GM12878 (cell line): ENCODE measurements around the gene TBCB. TPM values are rescaled to one million over a fixed set of nuclear protein-coding genes. Genes with fewer than 3 reads are reported as not detected.
A peak's percentile ranks its signal among the peaks of the same experiment; 100 is the strongest.

Experiments
- ATAC-seq: fragments of 200-7000 bp; cut with Tn5 transposase; 3 replicates; pipeline ENCODE4 v1.9.1; 2020; ENCODE audit warnings: mild to moderate bottlenecking, moderate library complexity
- BruUV-seq: library from RNA; stranded (reverse); fragments of 400-500 nt; replicated peaks from 2 replicates; lab custom pipeline; 2021; lab: Mats Ljungman, UMichigan
- CTCF ChIA-PET: fragments of 300-600 bp; sonication (Branson Sonifier 250); formaldehyde crosslinking; extraction: SDS; loops from one replicate; lab custom pipeline; 2021; ENCODE audit warnings: inconsistent platforms; lab: Yijun Ruan, JAX
- POLR2A ChIA-PET: fragments of 350-600 bp; formaldehyde crosslinking; extraction: SDS; loops from one replicate; lab custom pipeline; 2021; ENCODE audit warnings: inconsistent platforms; lab: Charles Lee
- RAD21 ChIA-PET: fragments of 300-600 bp; sonication (Branson Sonifier 250); formaldehyde crosslinking; loops from one replicate; lab custom pipeline; 2023; ENCODE audit warnings: antibody characterized with exemption; ENCODE audit not compliant: unreplicated experiment; lab: Charles Lee
- SMC1A ChIA-PET: fragments of 300-600 bp; sonication (Branson Sonifier 250); formaldehyde crosslinking; loops from one replicate; lab custom pipeline; 2023; ENCODE audit not compliant: unreplicated experiment, uncharacterized antibody; lab: Charles Lee
- DNase-seq: peaks from one replicate; pipeline ENCODE4 v3.0.0-alpha.2; 2011; ENCODE audit warnings: low read depth, low spot score
- FAIRE-seq: peaks from 3 replicates; lab custom pipeline; 2011; peaks lifted over from hg19 to GRCh38; lab: Jason Lieb, UNC
- H2AFZ ChIP-seq: 2 replicates; pipeline ENCODE4 v1.6.0; 2011; ENCODE audit warnings: low read depth, low read length, control low read depth; ENCODE audit not compliant: control insufficient read depth
- H3K27ac ChIP-seq: 2 replicates; pipeline ENCODE4 v1.5.1; 2011; ENCODE audit warnings: control low read depth; ENCODE audit not compliant: control insufficient read depth, insufficient read depth
- H3K27me3 ChIP-seq, 2 experiments: replicated peaks in 1 of 2; 2 replicates each; pipeline versions ENCODE4 v1.6.0 to v1.6.1; 2011; ENCODE audit warnings: low read length in 1 of 2; ENCODE audit not compliant: control insufficient read depth in 2 of 2, insufficient read depth in 2 of 2
- H3K36me3 ChIP-seq, 2 experiments: 2 replicates each; pipeline ENCODE4 v1.5.1; 2011; ENCODE audit warnings: low read length in 1 of 2; ENCODE audit not compliant: control insufficient read depth in 2 of 2, insufficient read depth in 2 of 2
- H3K4me1 ChIP-seq: 2 replicates; pipeline ENCODE4 v1.6.1; 2011; ENCODE audit warnings: mild to moderate bottlenecking, low read length, moderate library complexity, mixed read lengths; ENCODE audit not compliant: control insufficient read depth, insufficient read depth
- H3K4me2 ChIP-seq: 2 replicates; pipeline ENCODE4 v1.6.0; 2011; ENCODE audit warnings: control low read depth; ENCODE audit not compliant: control insufficient read depth, insufficient read depth
- H3K4me3 ChIP-seq: fragments of 200-600 bp; sonication (generic); 2 replicates; pipeline ENCODE4 v1.5.1; 2016
- H3K79me2 ChIP-seq: 2 replicates; pipeline ENCODE4 v1.6.0; 2011; ENCODE audit warnings: low read length; ENCODE audit not compliant: control insufficient read depth, insufficient read depth
- H3K9ac ChIP-seq: 2 replicates; pipeline ENCODE4 v1.8.0; 2011; ENCODE audit warnings: low read length, control low read depth, mixed read lengths; ENCODE audit not compliant: control insufficient read depth, insufficient read depth
- H3K9me3 ChIP-seq: replicated peaks from 3 replicates; pipeline ENCODE4 v1.5.1; 2011; ENCODE audit warnings: mild to moderate bottlenecking, low read length; ENCODE audit not compliant: control insufficient read depth, insufficient read depth
- H4K20me1 ChIP-seq: 2 replicates; pipeline ENCODE4 v1.6.0; 2011; ENCODE audit not compliant: control insufficient read depth, insufficient read depth
- ATF2 ChIP-seq: IDR thresholded peaks from 2 replicates; pipeline ENCODE4 v1.6.1; 2012; ENCODE audit warnings: low read length, inconsistent platforms
- BHLHE40 ChIP-seq, 2 experiments: fragments of 450-650 bp in 1 of 2; IDR thresholded peaks; 2 replicates each; pipeline ENCODE4 v1.6.1; 2011 to 2017; ENCODE audit warnings: low read depth in 2 of 2, borderline replicate concordance in 1 of 2, improper control_type of control experiment in 1 of 2, low read length in 1 of 2, mild to moderate bottlenecking in 1 of 2
- EZH2 ChIP-seq: IDR thresholded peaks from 2 replicates; pipeline ENCODE4 v1.6.1; 2012; ENCODE audit warnings: low read depth, mild to moderate bottlenecking, control low read depth, inconsistent platforms, low read length, borderline replicate concordance; ENCODE audit not compliant: control insufficient read depth
- LARP7 ChIP-seq: fragments of 450-650 bp; IDR thresholded peaks from 2 replicates; pipeline ENCODE4 v1.6.1; 2017; ENCODE audit warnings: mild to moderate bottlenecking
- MYB ChIP-seq: fragments of 150-350 bp; IDR thresholded peaks from 2 replicates; pipeline ENCODE4 v1.6.1; 2014; ENCODE audit warnings: mild to moderate bottlenecking, low read depth, low read length, borderline replicate concordance
- PML ChIP-seq: IDR thresholded peaks from 2 replicates; pipeline ENCODE4 v1.6.1; 2012; ENCODE audit warnings: low read length, inconsistent platforms
- POU2F2 ChIP-seq: IDR thresholded peaks from 3 replicates; pipeline ENCODE4 v1.6.1; 2011; ENCODE audit warnings: low read depth, mild to moderate bottlenecking, low read length, borderline replicate concordance
- RCOR1 ChIP-seq: conservative IDR thresholded peaks from 2 replicates; pipeline ENCODE4 v1.6.1; 2012; ENCODE audit warnings: low read depth, low read length, improper control_type of control experiment
- SIN3A ChIP-seq: IDR thresholded peaks from 2 replicates; pipeline ENCODE4 v1.6.1; 2012; ENCODE audit warnings: low read depth, low read length, improper control_type of control experiment
- TAF1 ChIP-seq: IDR thresholded peaks from 2 replicates; pipeline ENCODE4 v1.6.1; 2011; ENCODE audit warnings: mild to moderate bottlenecking, low read depth, low read length, borderline replicate concordance
- TARDBP ChIP-seq: IDR thresholded peaks from 2 replicates; pipeline ENCODE4 v1.6.1; 2016; ENCODE audit warnings: borderline replicate concordance
- TCF7 ChIP-seq: IDR thresholded peaks from 2 replicates; pipeline ENCODE4 v1.6.1; 2014; ENCODE audit warnings: antibody characterized with exemption, borderline replicate concordance
- WRNIP1 ChIP-seq: IDR thresholded peaks from 2 replicates; pipeline ENCODE4 v1.6.1; 2011; ENCODE audit warnings: low read depth, low read length, improper control_type of control experiment, borderline replicate concordance
- YY1 ChIP-seq: IDR thresholded peaks from 2 replicates; pipeline ENCODE4 v1.6.1; 2011; ENCODE audit warnings: low read depth, mild to moderate bottlenecking, low read length
- ZNF24 ChIP-seq: fragments of 450-650 bp; IDR thresholded peaks from 2 replicates; pipeline ENCODE4 v1.6.1; 2017; ENCODE audit warnings: antibody characterized with exemption, mild to moderate bottlenecking
- ZNF384 ChIP-seq: IDR thresholded peaks from 2 replicates; pipeline ENCODE4 v1.6.1; 2012; ENCODE audit warnings: low read depth, mild to moderate bottlenecking, low read length, improper control_type of control experiment, borderline replicate concordance
- WGBS: methylation state at CpG from one replicate; pipeline ENCODE4 v1.1.6; 2016; ENCODE audit warnings: low lambda C conversion rate; ENCODE audit not compliant: insufficient replicate concordance, insufficient coverage; ENCODE audit errors: missing lambda C conversion rate; 5-methylcytosine and 5-hydroxymethylcytosine counted together
- in situ Hi-C: fragments of 300-500 bp; cut with MboI; formaldehyde crosslinking; loops from 9 replicates; pipeline ENCODE4 v1.14.3; 2018; ENCODE audit warnings: mixed read lengths
- intact Hi-C: fragments of 100-400 bp; cut with micrococcal nuclease; formaldehyde crosslinking; loops from one replicate; pipeline ENCODE4 v1.14.2; 2022; ENCODE audit not compliant: unreplicated experiment
- polyA plus RNA-seq, 11 experiments: library from polyadenylated mRNA; depleted of rRNA in 4 of 11; unstranded in 6 of 11; stranded (reverse) in 5 of 11; fragments of >200 nt; fragmentation: Nextera tagmentation in 4 of 11; fragmentation: Illumina TruSeq in 1 of 11; extraction: Ambion mirVana in 4 of 11; extraction: Trizol in 1 of 11; gene quantifications; 1 replicate in 1 of 11; 2 replicates in 10 of 11; pipeline versions ENCODE4 v1.2.1 to v1.2.3, GENCODE V29; 2011 to 2016; ENCODE audit warnings: inconsistent platforms in 2 of 11, missing spikeins in 2 of 11, low read depth in 1 of 11
- total RNA-seq, 4 experiments: library from RNA; depleted of rRNA in 3 of 4; stranded (reverse); fragments of >200 nt in 3 of 4; fragmentation: Illumina TruSeq in 1 of 4; extraction: Trizol in 1 of 4; gene quantifications; 2 replicates each; pipeline versions ENCODE4 v1.2.1 to v1.2.3, GENCODE V29; 2013 to 2021
- TF ChIP-seq, protein P1 (sequence below): IDR thresholded peaks from 2 replicates; pipeline ENCODE4 v1.6.1; 2012; ENCODE audit warnings: mild to moderate bottlenecking, low read depth, low read length

The TBCB gene
- total and polyA plus RNA-seq, 10 of the 15 experiments (the other 5 are each of a cell fraction or from before 2014, with no cell fraction given): 9.4 to 193 (median 126) TPM

DNA sequence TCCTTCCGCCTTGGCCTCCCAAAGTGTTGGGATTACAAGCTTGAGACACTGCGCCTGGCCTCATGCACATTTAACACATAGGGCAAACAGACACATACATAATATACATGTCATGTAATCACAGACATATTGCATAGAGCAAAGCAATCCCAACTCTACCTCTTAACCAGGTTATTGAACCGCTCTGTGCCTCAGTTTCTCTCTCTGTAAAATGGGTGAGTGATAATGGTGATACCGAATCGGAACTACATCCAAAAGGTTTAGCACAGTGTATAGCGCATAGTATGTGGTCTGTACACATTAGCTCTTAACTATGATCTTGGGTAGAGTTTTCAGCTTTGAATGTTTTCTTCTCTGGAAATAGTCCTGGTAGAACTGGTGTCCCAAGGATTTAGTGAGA lies 29.4 kb downstream of the TBCB start (continued):
- TF ChIP-seq ATF2 (no peak), SIN3A (no peak), RCOR1 (no peak), ZNF24 (no peak)

GRCh38 chr19:36149673-36150406 lies 34.6 kb downstream of the TBCB start:
- 95% methylated on average over 13 of the region's 13 CpGs for WGBS
- Histone ChIP-seq H3K4me1 (no peaks in the 10 kb centered on the region), H3K36me3 (peaks cover 14 to 19% of the 10 kb centered on the region in 2 experiments), H4K20me1 (no peaks in the 10 kb centered on the region), H3K27ac (no peak overlapping the region), H3K4me3 (no peak overlapping the region), H3K9me3 (no peaks in the 10 kb centered on the region), H3K4me2 (no peak overlapping the region), H2AFZ (no peak overlapping the region), H3K79me2 (no peaks in the 10 kb centered on the region), H3K27me3 (no peaks in the 10 kb centered on the region), H3K9ac (no peak overlapping the region)
- intact Hi-C loops (no loop called here), in situ Hi-C loops (no loop called here)
- CTCF ChIA-PET: no interaction called here
- FAIRE-seq (no peak), ATAC-seq (no peak), DNase-seq (no peak)
- POLR2A ChIA-PET: no interaction called here
- SMC1A ChIA-PET: no interaction called here
- TF ChIP-seq YY1 (no peak), BHLHE40 (IDR thresholded peaks at IDR 0.05; ENCODE audit: borderline replicate concordance in 1 of 2, low read depth in 2 of 2, low read length in 1 of 2) (no peak), EZH2 (no peak), PML (no peak), LARP7 (no peak), WRNIP1 (no peak), POU2F2 (no peak), TARDBP (no peak), MYB (no peak), TAF1 (no peak), ZNF384 (no peak), TCF7 (no peak)
- TF ChIP-seq, protein P1, sequence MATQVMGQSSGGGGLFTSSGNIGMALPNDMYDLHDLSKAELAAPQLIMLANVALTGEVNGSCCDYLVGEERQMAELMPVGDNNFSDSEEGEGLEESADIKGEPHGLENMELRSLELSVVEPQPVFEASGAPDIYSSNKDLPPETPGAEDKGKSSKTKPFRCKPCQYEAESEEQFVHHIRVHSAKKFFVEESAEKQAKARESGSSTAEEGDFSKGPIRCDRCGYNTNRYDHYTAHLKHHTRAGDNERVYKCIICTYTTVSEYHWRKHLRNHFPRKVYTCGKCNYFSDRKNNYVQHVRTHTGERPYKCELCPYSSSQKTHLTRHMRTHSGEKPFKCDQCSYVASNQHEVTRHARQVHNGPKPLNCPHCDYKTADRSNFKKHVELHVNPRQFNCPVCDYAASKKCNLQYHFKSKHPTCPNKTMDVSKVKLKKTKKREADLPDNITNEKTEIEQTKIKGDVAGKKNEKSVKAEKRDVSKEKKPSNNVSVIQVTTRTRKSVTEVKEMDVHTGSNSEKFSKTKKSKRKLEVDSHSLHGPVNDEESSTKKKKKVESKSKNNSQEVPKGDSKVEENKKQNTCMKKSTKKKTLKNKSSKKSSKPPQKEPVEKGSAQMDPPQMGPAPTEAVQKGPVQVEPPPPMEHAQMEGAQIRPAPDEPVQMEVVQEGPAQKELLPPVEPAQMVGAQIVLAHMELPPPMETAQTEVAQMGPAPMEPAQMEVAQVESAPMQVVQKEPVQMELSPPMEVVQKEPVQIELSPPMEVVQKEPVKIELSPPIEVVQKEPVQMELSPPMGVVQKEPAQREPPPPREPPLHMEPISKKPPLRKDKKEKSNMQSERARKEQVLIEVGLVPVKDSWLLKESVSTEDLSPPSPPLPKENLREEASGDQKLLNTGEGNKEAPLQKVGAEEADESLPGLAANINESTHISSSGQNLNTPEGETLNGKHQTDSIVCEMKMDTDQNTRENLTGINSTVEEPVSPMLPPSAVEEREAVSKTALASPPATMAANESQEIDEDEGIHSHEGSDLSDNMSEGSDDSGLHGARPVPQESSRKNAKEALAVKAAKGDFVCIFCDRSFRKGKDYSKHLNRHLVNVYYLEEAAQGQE: no peak
- RAD21 ChIA-PET: no interaction called here
- TSS peak; percentile 52 for BruUV-seq
